Measurements from ENCODE around the gene TSKS. TPM values are rescaled to one million over a fixed set of nuclear protein-coding genes. Genes with fewer than 3 reads are reported as not detected.

TSKS gene
- total RNA-seq, 1 experiment from 2014 or later: 0.28 TPM

- Mint-ChIP-seq H3K9me3 (no peaks in the 10 kb centered on the region; a peak in 1 of 5 replicates), H3K4me3 (peak overlapping the region in 1 of 2 experiments; percentile 34; a peak in 2 of 5 replicates), H3K4me1 (peaks cover 7 to 34% of the 10 kb centered on the region in 2 experiments), H3K36me3 (ENCODE audit: insufficient read depth in 1 of 3, low read depth in 3 of 3) (peaks cover 22 to 56% (median 52%) of the 10 kb centered on the region in 3 experiments; a peak in 6 of 7 replicates), H3K27ac (peak overlapping the region; percentile 22 to 90 (median 53); a peak in 3 of 7 replicates), H3K27me3 (ENCODE audit: low read depth) (no peaks in the 10 kb centered on the region)
- no peak overlapping the region for H4K8ac ChIP-seq (replicated peaks; ENCODE audit: insufficient read length, low read depth, low read length)
- WGBS (ENCODE audit: extremely low coverage, insufficient read length, low lambda C conversion rate): no CpG with 5 or more reads among the region's 6 CpGs
- no peak overlapping the region for H3K9ac ChIP-seq (ENCODE audit: extremely low read depth, insufficient read length, low read length)
- no peaks in the 10 kb centered on the region for H3K79me1 ChIP-seq (ENCODE audit: insufficient read depth, low read depth, low read length, poor library complexity, severe bottlenecking)
- H2AK5ac ChIP-seq (ENCODE audit: insufficient read length, low read length): no peak overlapping the region
- H4K20me1 ChIP-seq (ENCODE audit: control insufficient read depth, insufficient read depth, insufficient read length): peaks cover 2% of the 10 kb centered on the region
- H3K4ac ChIP-seq (ENCODE audit: low read depth, low read length): no peak overlapping the region
- H3K79me2 ChIP-seq (ENCODE audit: insufficient read depth, low read length): no peaks in the 10 kb centered on the region
- no peaks in the 10 kb centered on the region for H3K4me1 ChIP-seq (ENCODE audit: insufficient read depth, low read length)
- no peak for DNase-seq
- no peak overlapping the region for H4K91ac ChIP-seq (ENCODE audit: insufficient read length, low read depth, low read length)
- no peak overlapping the region for H2AFZ ChIP-seq (ENCODE audit: low read length)
- H2BK15ac ChIP-seq (ENCODE audit: low read depth, low read length): no peak overlapping the region
- H3K14ac ChIP-seq (ENCODE audit: insufficient read depth, low read length): no peak overlapping the region
- H3K23me2 ChIP-seq (ENCODE audit: insufficient read length, low read depth, low read length, poor library complexity, severe bottlenecking): peaks cover 3% of the 10 kb centered on the region
- no peak overlapping the region for H3T11ph ChIP-seq (ENCODE audit: low read length)
- H2BK20ac ChIP-seq (ENCODE audit: low read depth, low read length, poor library complexity, severe bottlenecking): no peak overlapping the region
- H3K4me2 ChIP-seq (ENCODE audit: insufficient read depth, insufficient read length, low read length): no peak overlapping the region
- no peak overlapping the region for H2BK12ac ChIP-seq (ENCODE audit: insufficient read length, low read depth, low read length)
- H3K23ac ChIP-seq (ENCODE audit: insufficient read length, low read depth, low read length): no peak overlapping the region
- no peak overlapping the region for H3K18ac ChIP-seq (ENCODE audit: insufficient read length, low read depth, low read length)
- no peaks in the 10 kb centered on the region for H3K9me3 ChIP-seq (ENCODE audit: control insufficient read depth, low read depth, low read length)
- no peak for TF ChIP-seq CTCF (conservative IDR thresholded peaks at IDR 0.05)
- no peak overlapping the region for H3K56ac ChIP-seq (ENCODE audit: insufficient read length, low read depth, low read length)
- H4K5ac ChIP-seq (ENCODE audit: insufficient read length, low read depth, low read length): no peak overlapping the region
- H3K27ac ChIP-seq (ENCODE audit: insufficient read length, low read depth, low read length): no peak overlapping the region
- H3K27me3 ChIP-seq (ENCODE audit: insufficient read depth, low read length): no peaks in the 10 kb centered on the region
- no peak overlapping the region for H2BK120ac ChIP-seq (ENCODE audit: low read depth, low read length, poor library complexity, severe bottlenecking)
- no peak overlapping the region for H2BK5ac ChIP-seq (ENCODE audit: insufficient read length, low read length)
These were observed 40.4 kb upstream of the TSKS start for GRCh38 chr19:49803529-49803856.

Data from H9 (cell line).